Measurements from ENCODE around the gene MS4A15.
"Not testable (repeated sequence)": the region's sequence is repeated elsewhere in the genome, so short reads cannot be mapped to it uniquely, and the experiment has no call there.

The MS4A15 gene

DNA sequence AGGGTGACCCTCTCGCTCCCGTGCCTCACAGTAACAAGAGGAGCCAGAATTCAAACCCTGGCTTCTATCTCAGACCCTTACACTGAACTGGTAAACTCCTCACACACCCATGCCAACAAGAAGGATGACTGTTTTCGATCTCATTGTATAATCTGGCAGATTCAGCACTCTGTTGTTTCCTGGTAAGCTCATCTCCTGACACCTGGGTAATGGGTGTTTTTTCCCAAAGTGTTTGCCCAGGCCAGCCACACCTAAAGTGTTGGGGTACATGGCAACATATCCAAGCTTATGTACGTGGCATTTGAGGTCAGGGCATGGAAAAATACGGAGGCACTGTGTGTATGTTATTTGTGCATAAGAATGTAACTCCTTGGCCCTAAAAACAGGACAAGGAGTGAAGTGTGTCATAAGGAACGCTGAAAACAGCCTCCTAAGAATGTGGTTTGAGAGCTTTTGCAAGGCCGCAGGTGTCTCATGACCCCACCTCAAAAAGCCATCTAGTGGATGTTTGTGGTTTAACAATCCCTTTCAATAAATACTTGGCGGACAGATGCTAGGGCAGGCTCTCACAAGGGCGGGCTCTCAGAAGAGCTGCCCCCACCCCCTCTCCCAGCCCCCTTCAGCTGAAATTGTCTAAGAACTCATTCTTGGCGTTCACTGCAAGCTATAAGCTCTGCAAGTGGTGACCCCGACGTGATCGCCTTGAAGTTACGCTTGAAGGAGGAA lies at the start of gene MS4A15:
Gene MS4A15, plus strand, starts transcription at position 561 of the 726 bp plus-strand sequence. CDS start 6,867 bp downstream, outside the sequence.
- DNase-seq (ENCODE audit: low read depth) = peak; percentile 48

DNA sequence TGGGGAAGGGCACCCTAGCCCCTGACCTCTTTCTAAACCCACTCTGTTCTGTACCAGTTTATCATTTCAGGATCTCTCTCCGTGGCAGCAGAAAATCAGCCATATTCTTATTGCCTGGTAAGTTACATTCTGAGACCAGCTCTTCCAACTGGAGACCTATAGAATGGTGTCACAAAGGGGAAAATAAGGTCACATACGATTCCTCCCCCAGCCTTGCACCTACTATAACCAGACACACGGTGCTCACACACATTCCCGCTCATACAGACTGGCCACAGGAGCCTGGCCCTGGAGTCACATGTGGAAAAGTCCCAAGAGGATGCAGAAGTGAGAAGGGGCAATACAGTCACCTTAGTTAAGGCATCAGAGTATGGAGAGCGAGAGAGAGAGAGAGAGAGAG lies 49.7 kb upstream of the MS4A15 start:
- DNase-seq (ENCODE audit: low read depth) = no peak

DNA sequence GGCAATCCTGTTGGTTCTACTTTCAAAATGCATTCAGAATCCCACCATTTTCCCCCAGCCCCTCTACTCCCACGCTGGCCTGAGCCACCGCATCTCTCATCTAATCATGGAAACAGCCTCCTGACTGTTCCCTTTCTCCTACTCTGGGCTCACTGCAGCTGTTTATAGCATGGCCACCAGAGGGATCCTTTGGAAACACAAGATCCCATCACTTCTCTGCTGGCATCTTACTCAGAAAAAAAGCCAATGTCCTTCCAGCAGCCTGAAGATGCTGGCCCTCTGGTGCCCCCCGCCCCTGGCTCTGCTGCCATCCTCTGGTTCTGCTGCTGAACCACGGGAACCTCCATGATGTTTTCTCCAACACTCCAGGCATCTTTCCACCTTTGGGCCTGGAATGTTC lies 46.2 kb upstream of the MS4A15 start:
- peak; percentile 25 for DNase-seq (ENCODE audit: low read depth)

DNA sequence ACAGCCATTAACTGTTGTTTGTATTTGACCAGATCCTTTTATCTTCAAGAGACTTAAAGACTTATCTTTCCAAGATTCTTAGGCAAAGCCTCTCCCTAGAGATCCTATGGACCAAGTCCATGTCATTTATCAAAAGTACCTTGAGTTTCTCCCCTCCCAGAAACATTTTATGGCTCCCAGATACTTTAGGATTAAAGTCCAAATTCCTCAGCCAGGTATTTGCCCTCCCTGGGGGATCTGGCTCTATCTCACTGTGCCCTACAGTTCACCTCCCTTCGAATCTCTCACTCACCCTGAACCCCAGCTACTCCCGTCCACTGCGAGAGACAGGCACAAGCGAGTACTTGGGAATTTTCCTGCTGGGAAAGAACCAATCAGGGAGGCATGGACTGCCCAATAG lies 45.4 kb upstream of the MS4A15 start:
- DNase-seq (ENCODE audit: low read depth) = no peak

GRCh38 chr11:60713423-60713822 lies 43.2 kb upstream of the MS4A15 start:
- DNase-seq (ENCODE audit: low read depth) = not testable (repeated sequence)

- DNase-seq (ENCODE audit: low read depth) = no peak
These were observed 38.7 kb upstream of the MS4A15 start for GRCh38 chr11:60717956-60718355.

DNA sequence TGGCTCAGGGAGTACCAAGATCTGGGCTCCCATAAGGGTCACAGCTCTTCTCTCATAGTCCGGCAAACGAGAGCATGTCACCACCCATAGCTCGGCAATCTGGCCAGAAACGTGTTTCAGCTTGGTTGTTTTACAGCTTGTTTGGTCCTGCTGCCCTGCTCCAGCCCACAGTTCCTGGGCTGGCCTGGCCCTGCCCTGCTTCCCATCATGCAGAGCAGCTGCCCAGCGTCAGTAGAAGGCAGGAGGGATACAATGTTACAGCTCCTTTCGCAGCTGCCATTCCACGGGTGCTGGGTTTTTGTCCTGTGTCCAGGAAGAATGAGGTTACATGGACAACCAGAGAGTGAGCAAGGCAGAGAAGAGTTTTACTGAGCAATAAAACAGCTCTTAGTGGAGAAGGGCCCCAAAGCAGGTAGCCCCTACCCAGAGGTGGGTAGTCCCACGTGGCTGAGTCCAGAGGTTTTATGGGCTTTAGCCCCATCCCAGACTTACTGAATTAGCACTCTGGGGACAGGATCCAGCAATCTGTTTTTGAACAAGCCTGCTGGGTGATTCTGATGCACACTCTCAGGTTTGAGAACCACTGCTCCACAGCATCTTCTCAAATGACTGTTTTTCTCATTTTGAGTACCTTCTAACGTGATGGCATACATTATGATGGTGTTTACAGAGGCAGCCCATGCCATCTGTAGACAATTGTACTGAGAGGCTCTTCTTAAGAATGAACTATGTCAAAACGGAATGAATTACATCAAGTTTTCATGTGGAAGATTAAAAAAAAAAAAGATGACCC lies 37.9 kb upstream of the MS4A15 start:
- DNase-seq (ENCODE audit: low read depth) = no peak

- no peak for DNase-seq (ENCODE audit: low read depth)
These were observed 37.3 kb upstream of the MS4A15 start for GRCh38 chr11:60719391-60719790.

- no peak for DNase-seq (ENCODE audit: low read depth)
These were observed 36.2 kb upstream of the MS4A15 start for GRCh38 chr11:60720460-60720859.

DNA sequence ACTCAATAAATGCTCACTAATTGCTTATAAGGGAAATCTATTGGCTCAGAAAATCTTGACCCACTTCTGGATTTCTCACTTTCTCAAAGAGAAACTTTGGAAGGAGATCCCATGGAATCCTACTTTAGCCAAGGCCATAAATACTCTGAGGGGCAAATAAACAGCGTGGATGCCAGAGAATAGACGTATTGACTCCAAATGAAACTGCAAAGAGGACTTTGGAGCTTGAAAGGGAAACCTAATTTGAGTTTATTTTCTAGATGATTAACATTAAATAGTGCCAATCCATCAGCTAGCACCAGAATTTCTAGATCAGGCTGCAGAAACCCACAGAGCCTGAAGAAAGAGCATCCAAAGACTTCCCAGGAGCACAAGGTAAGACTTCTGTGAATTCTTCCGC lies 32.2 kb upstream of the MS4A15 start, which contains the start of gene MS4A18:
Gene MS4A18, plus strand, starts transcription at position 301 of the 400 bp plus-strand sequence.
- no peak for DNase-seq (ENCODE audit: low read depth)

DNA sequence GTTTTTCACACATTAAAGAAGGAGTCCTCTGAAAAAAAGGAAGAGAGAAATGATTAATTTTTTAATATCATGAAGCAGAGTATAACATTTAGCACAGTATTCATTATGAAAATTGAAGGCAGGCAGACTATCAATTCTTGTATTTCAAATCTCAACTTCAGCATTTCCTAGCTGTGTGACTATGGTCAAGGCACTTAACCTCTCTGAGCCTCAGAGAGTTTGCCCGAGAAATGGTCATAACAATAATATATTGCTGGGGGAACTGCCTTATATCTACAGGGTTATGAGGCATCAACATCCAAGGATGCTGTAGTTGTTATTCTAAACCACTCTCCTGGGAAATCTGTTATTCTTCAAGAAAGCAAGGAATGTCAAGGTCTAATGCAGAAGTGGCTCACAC lies 31.1 kb upstream of the MS4A15 start:
- no peak for DNase-seq (ENCODE audit: low read depth)

DNA sequence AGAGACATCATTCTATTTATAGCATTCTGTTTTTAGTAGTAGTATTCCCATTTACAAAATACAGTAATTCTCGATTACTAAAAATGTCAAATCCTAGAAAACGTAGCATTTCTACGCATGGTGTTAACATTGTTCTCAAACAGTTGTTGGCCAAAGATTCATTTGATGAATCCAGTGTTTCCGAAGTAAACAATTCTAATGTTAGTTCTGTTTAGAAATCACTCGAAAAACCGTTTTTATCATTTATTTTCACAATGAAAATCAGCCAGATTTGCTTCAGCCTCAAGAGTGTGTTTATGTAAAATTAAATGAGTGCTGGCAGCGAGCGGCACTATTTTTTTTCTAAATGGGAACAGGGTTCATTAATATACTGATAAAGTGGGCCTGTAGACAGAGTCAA lies 25.1 kb upstream of the MS4A15 start:
- DNase-seq (ENCODE audit: low read depth) = no peak

DNA sequence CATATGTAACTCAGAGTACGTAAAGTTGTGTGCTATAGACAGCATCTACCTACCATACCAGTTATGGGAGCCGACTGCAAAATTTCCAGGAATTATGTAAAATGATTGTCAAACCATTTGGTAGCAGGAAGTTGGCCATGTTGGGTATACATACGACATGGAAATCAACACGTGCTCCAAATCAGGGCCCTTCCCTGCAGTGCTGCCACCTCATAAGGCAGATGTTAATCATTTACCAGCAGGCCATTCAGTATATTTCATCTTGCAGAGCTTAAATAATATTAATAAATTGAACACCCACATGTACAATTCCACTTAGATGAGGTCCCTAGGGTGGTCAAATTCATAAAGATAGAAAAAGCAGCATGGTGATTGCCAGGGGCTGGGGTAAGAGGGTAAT lies 22.4 kb upstream of the MS4A15 start:
- no peak for DNase-seq (ENCODE audit: low read depth)

GRCh38 chr11:60739114-60739513 lies 17.6 kb upstream of the MS4A15 start:
- DNase-seq (ENCODE audit: low read depth) = no peak

DNA sequence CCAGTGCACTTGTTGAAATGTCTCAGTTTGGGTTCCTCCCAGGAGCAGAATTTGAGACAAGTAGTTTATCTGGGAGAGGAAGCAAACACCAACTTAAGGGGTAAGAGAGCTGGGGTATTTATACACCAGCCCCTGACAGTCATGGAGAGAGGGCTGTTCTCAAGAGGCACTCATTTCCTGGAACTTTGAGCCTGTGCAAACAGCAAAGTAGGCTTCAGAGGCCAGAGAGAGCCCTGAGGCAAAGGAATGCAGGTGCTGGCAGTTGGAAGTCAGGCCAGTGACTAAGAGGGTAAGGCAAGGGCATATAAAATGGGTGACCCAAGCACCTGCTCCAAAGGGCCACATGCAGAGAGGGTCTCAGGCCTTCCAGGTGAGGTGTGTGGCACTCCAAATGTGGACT lies 16.1 kb upstream of the MS4A15 start:
- no peak for DNase-seq (ENCODE audit: low read depth)

GRCh38 chr11:60741421-60741820 lies 15.2 kb upstream of the MS4A15 start:
- DNase-seq (ENCODE audit: low read depth) = no peak

- no peak for DNase-seq (ENCODE audit: low read depth)
These were observed 13.6 kb upstream of the MS4A15 start for GRCh38 chr11:60743058-60743457.

DNA sequence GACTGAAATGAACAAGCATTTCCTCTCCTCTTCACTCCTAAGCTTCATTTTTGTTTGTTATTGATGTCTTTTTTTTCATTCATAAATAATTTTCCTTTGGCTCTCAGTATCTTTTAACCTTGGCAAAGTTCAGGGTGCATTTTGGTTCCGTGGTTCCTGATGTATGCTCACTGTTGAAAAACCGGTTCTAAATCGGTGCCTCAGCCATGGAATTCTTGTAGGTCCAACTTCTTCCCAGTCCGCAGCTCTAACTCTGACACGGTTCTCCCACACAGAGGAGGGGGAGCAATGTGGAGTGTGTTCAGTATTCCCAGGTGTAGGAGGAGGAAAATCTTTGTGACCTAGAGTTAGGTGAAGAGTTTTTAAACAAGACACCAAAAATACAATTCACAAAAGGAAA lies 12.6 kb upstream of the MS4A15 start:
- no peak for DNase-seq (ENCODE audit: low read depth)

- DNase-seq (ENCODE audit: low read depth) = no peak
These were observed 9.3 kb upstream of the MS4A15 start for GRCh38 chr11:60747359-60747873.

GRCh38 chr11:60748225-60748624 lies 8.4 kb upstream of the MS4A15 start:
- DNase-seq (ENCODE audit: low read depth) = no peak

DNA sequence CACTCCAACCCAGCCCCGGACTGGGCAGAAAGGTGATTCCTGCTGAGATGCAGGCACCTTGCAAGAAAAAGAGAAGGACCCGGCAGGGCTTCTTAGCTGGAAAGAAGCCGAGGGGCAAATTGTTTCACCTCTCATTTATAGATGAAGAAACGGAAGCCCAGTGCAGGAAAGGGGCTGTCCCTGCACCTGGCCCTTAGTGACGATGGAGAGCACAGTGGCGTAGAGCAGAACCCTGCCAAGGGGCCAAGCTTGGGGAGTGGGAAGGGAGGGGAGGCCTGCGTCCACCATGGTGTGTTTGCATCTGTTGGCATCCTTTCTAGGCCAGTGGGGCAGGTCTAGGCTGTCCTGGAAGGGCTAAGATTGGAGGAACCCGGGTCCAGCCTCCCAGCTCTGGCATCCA lies 7.8 kb upstream of the MS4A15 start:
- DNase-seq (ENCODE audit: low read depth) = no peak

GRCh38 chr11:60750911-60751310 lies 5.8 kb upstream of the MS4A15 start:
- no peak for DNase-seq (ENCODE audit: low read depth)

DNA sequence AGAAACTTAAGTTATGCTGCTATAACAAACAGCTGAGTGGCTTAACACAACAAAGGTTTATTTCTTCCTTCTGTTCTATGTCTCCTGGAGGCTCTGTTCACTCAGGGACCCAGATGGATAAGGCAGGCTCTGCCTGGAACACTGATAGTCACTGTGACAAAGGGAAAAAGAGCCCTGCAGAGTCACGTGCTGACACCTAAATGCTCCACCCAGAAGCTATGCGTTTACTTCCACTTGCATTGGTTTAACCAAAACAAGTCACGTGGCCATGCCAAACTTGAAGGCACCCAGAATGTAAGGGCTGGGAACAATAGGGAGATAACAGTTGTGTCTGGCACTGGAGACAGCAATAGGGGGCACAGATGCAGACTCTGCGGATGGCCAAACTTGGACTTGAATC lies 3.4 kb upstream of the MS4A15 start:
- no peak for DNase-seq (ENCODE audit: low read depth)
